GM12878 (cell line): ENCODE data around the gene IPCEF1.

Source experiments
- CTCF ChIP-seq, 3 experiments: IDR thresholded peaks in 2 of 3; conservative IDR thresholded peaks in 1 of 3; 2 replicates each; pipeline ENCODE4 v1.5.1; 2011; ENCODE audit warnings: low read depth in 3 of 3, low read length in 3 of 3, mild to moderate bottlenecking in 3 of 3, control low read depth in 2 of 3, moderate library complexity in 2 of 3, inconsistent platforms in 1 of 3, mixed read lengths in 1 of 3; ENCODE audit not compliant: control insufficient read depth in 2 of 3, insufficient read depth in 1 of 3; ENCODE audit errors: extremely low read depth in 1 of 3
- EGR1 ChIP-seq, 2 experiments: IDR thresholded peaks; 1 replicate in 1 of 2; 2 replicates in 1 of 2; pipeline ENCODE4 v1.6.1; 2011 to 2012; ENCODE audit warnings: low read depth in 2 of 2, low read length in 2 of 2, borderline replicate concordance in 1 of 2, mild to moderate bottlenecking in 1 of 2, moderate library complexity in 1 of 2
- ETV6 ChIP-seq, 2 experiments: fragments of 450-650 bp in 1 of 2; IDR thresholded peaks in 1 of 2; conservative IDR thresholded peaks in 1 of 2; 2 replicates each; pipeline ENCODE4 v1.6.1; 2014; ENCODE audit warnings: antibody characterized with exemption in 1 of 2, borderline replicate concordance in 1 of 2, low read depth in 1 of 2, mild to moderate bottlenecking in 1 of 2, moderate library complexity in 1 of 2
- FOXM1 ChIP-seq: IDR thresholded peaks from 2 replicates; pipeline ENCODE4 v1.6.1; 2012; ENCODE audit warnings: low read depth, mild to moderate bottlenecking, inconsistent platforms, low read length, moderate library complexity
- HCFC1 ChIP-seq: fragments of 150-350 bp; IDR thresholded peaks from 2 replicates; pipeline ENCODE4 v1.6.1; 2014; ENCODE audit warnings: low read length
- POLR2A ChIP-seq: IDR thresholded peaks from 2 replicates; pipeline ENCODE4 v1.6.1; 2011; ENCODE audit warnings: low read depth, mild to moderate bottlenecking, low read length
- POLR2AphosphoS2 ChIP-seq: IDR thresholded peaks from 2 replicates; pipeline ENCODE4 v1.6.1; 2011; ENCODE audit warnings: low read depth, mild to moderate bottlenecking, low read length, improper control_type of control experiment, moderate library complexity
- RELA ChIP-seq: fragments of 450-650 bp; IDR thresholded peaks from 2 replicates; pipeline ENCODE4 v1.8.0; 2014; ENCODE audit warnings: borderline replicate concordance; ENCODE audit not compliant: partially characterized antibody
- SRF ChIP-seq, 2 experiments: IDR thresholded peaks; 2 replicates each; pipeline ENCODE4 v1.6.1; 2011; ENCODE audit warnings: low read depth in 2 of 2, low read length in 2 of 2, mild to moderate bottlenecking in 1 of 2, moderate library complexity in 1 of 2
- STAT3 ChIP-seq: IDR thresholded peaks from 2 replicates; pipeline ENCODE4 v1.6.1; 2011; ENCODE audit warnings: low read depth, low read length, improper control_type of control experiment
- ZNF274 ChIP-seq: IDR thresholded peaks from one replicate; pipeline ENCODE4 v1.8.0; 2011; ENCODE audit not compliant: insufficient read length, insufficient read depth
- TF ChIP-seq, protein P1 (sequence below): IDR thresholded peaks from 2 replicates; pipeline ENCODE4 v1.6.1; 2012; ENCODE audit warnings: improper control_type of control experiment, low read depth, low read length; ENCODE audit not compliant: insufficient replicate concordance
- TF ChIP-seq, protein P2 (sequence below): IDR thresholded peaks from 2 replicates; pipeline ENCODE4 v1.6.1; 2012; ENCODE audit warnings: low read depth, low read length, improper control_type of control experiment
- TF ChIP-seq, protein P3 (sequence below): fragments of 450-650 bp; IDR thresholded peaks from 2 replicates; pipeline ENCODE4 v1.6.1; 2017; ENCODE audit warnings: antibody characterized with exemption, mild to moderate bottlenecking, moderate library complexity

- TF ChIP-seq FOXM1, result no peak
- TF ChIP-seq POLR2A, result no peak
- no peak for TF ChIP-seq SRF (IDR thresholded peaks at IDR 0.05; ENCODE audit: low read depth in 2 of 2, low read length in 2 of 2)
- TF ChIP-seq ZNF274, result no peak
- TF ChIP-seq RELA, result no peak
- TF ChIP-seq, protein P1, sequence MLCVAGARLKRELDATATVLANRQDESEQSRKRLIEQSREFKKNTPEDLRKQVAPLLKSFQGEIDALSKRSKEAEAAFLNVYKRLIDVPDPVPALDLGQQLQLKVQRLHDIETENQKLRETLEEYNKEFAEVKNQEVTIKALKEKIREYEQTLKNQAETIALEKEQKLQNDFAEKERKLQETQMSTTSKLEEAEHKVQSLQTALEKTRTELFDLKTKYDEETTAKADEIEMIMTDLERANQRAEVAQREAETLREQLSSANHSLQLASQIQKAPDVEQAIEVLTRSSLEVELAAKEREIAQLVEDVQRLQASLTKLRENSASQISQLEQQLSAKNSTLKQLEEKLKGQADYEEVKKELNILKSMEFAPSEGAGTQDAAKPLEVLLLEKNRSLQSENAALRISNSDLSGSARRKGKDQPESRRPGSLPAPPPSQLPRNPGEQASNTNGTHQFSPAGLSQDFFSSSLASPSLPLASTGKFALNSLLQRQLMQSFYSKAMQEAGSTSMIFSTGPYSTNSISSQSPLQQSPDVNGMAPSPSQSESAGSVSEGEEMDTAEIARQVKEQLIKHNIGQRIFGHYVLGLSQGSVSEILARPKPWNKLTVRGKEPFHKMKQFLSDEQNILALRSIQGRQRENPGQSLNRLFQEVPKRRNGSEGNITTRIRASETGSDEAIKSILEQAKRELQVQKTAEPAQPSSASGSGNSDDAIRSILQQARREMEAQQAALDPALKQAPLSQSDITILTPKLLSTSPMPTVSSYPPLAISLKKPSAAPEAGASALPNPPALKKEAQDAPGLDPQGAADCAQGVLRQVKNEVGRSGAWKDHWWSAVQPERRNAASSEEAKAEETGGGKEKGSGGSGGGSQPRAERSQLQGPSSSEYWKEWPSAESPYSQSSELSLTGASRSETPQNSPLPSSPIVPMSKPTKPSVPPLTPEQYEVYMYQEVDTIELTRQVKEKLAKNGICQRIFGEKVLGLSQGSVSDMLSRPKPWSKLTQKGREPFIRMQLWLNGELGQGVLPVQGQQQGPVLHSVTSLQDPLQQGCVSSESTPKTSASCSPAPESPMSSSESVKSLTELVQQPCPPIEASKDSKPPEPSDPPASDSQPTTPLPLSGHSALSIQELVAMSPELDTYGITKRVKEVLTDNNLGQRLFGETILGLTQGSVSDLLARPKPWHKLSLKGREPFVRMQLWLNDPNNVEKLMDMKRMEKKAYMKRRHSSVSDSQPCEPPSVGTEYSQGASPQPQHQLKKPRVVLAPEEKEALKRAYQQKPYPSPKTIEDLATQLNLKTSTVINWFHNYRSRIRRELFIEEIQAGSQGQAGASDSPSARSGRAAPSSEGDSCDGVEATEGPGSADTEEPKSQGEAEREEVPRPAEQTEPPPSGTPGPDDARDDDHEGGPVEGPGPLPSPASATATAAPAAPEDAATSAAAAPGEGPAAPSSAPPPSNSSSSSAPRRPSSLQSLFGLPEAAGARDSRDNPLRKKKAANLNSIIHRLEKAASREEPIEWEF, result no peak
- no peak for TF ChIP-seq CTCF (IDR thresholded peaks at IDR 0.05 in 2 of 3, conservative IDR thresholded peaks at IDR 0.05 in 1 of 3; ENCODE audit: control insufficient read depth in 2 of 3, extremely low read depth in 1 of 3, insufficient read depth in 1 of 3, low read depth in 3 of 3, low read length in 3 of 3)
- TF ChIP-seq EGR1 (IDR thresholded peaks at IDR 0.05; ENCODE audit: borderline replicate concordance in 1 of 2, low read depth in 2 of 2, low read length in 2 of 2), result no peak
- no peak for TF ChIP-seq HCFC1
- no peak for TF ChIP-seq ETV6 (conservative IDR thresholded peaks at IDR 0.05 in 1 of 2, IDR thresholded peaks at IDR 0.05 in 1 of 2; ENCODE audit: borderline replicate concordance in 1 of 2, low read depth in 1 of 2)
- no peak for TF ChIP-seq STAT3
- no peak for TF ChIP-seq POLR2AphosphoS2
- TF ChIP-seq, protein P2, sequence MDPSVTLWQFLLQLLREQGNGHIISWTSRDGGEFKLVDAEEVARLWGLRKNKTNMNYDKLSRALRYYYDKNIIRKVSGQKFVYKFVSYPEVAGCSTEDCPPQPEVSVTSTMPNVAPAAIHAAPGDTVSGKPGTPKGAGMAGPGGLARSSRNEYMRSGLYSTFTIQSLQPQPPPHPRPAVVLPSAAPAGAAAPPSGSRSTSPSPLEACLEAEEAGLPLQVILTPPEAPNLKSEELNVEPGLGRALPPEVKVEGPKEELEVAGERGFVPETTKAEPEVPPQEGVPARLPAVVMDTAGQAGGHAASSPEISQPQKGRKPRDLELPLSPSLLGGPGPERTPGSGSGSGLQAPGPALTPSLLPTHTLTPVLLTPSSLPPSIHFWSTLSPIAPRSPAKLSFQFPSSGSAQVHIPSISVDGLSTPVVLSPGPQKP, result no peak
- TF ChIP-seq, protein P3, sequence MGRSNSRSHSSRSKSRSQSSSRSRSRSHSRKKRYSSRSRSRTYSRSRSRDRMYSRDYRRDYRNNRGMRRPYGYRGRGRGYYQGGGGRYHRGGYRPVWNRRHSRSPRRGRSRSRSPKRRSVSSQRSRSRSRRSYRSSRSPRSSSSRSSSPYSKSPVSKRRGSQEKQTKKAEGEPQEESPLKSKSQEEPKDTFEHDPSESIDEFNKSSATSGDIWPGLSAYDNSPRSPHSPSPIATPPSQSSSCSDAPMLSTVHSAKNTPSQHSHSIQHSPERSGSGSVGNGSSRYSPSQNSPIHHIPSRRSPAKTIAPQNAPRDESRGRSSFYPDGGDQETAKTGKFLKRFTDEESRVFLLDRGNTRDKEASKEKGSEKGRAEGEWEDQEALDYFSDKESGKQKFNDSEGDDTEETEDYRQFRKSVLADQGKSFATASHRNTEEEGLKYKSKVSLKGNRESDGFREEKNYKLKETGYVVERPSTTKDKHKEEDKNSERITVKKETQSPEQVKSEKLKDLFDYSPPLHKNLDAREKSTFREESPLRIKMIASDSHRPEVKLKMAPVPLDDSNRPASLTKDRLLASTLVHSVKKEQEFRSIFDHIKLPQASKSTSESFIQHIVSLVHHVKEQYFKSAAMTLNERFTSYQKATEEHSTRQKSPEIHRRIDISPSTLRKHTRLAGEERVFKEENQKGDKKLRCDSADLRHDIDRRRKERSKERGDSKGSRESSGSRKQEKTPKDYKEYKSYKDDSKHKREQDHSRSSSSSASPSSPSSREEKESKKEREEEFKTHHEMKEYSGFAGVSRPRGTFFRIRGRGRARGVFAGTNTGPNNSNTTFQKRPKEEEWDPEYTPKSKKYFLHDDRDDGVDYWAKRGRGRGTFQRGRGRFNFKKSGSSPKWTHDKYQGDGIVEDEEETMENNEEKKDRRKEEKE, result no peak
These were observed 149.6 kb downstream of the IPCEF1 start for GRCh38 chr6:154206996-154207395.
